GM04504 (cell line): ENCODE measurements around the gene PEX16.

ENCODE experiments used
- DNase-seq: peaks from one replicate; pipeline ENCODE4 v3.0.0-alpha.2; 2012; ENCODE audit warnings: low read depth

The PEX16 gene

DNA sequence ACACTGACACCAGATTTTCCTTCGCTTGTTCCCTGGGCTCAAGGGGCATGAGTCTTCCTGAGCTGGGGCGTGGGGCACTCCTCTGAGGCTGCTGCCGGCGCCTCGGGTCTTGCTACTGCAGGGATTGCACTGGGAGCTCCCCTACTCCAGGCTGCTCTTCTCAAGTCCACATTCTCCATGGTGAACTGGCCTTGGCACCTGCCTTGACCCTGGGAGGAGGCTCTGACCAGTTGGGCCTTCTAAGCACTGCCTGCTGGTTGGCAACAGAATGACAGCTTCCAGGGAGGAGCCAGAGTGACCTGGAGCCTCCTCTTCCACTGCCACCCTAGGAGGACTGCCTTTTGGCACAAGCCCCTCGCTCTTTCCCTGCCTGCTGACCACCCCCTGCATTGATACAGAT lies 20.1 kb downstream of the PEX16 start:
- DNase-seq, result no peak

DNA sequence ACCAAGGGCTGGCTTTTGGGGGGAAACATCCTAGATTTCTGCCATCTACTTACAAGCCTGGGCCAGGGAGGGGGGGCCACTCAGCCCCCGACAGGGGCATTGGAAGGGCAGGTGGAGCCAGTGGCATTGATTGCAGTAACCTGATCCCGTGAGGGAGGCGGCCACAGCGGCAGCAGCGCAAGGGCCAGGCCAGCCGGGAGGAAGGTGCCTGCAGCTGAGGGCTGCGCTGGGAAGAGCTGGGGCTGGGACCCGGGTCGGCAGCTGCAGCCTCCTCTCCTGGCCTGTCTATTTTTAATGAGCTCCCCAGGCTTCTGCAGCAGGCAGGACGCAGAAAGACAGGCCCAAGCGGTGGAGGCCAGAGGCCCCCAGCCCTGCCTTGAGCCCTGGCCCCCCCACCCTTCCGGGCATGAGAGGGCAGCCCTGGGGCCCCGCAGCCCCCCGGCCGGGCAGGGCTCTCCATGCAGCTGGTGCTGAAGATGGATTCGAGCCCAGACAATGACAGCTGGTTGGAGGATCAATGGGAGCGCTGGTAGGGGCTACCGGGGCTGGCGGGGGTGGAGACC lies 21.2 kb downstream of the PEX16 start:
- DNase-seq, result no peak

DNA sequence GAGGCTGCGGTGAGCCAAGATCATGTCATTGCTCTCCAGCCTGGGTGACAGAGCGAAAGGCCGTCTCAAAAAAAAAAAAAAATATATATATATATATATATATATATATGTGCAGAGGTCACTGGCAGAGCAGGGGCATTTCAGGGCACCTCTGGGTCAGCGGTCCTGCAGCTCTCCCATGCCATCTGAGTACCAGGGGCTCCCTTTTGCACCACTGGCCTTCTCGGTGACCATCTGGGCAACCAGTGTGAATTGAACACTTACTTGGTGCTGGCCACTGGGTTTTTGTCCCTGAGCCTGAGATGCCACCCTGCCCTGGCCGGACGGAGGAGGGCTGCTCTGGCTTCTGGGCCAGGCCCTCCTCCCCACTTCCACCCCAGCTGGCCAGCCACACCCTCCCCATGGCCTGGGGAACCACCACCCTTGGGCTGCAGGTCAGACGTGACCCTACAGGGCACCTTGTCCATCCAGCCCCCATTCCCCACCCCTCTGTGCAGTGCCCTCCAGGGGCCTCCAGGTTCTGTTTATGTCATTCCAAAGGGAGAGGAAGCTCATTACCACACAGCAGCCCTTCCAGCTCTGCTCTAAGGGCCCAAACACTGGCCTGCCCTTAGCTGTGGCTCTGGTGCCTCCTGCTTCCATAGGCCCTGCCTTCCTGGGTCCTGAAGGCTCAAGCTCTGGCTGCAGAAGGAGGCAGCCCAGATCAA lies 22.0 kb downstream of the PEX16 start:
- DNase-seq, result no peak

DNA sequence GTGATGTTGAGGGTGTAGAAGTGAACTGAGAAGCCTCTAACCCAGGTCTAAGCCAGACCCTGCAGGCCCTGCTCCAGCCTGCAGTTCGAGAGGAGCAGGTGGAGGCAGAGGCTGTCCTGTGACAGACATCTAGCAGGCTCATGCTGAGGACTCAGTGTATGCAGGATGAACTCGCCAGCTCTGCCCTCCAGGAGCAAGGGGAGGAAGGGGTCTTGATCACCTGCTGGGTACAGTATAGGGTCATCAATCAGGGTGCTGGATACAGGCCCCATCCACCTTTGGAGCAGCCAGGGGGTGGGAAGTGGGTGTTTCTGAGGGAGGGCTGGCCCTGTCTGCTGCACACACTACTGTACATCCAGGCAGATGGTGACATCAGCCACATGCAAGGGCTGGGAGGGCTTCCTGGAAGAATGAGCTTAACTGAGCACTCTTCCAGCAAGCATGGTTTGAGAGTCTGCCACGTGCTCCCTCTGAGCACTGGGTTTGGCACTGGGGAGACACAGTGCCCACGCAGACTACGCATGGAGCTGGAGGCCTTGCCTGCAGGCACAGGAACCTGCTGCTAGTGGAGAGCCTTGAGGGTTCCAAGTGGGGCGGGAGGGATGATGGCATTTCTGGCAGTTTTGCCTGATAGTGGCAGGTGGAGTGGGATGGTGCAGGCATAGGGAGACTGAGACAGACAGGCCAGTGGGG lies 23.0 kb downstream of the PEX16 start:
- DNase-seq, result no peak

DNA sequence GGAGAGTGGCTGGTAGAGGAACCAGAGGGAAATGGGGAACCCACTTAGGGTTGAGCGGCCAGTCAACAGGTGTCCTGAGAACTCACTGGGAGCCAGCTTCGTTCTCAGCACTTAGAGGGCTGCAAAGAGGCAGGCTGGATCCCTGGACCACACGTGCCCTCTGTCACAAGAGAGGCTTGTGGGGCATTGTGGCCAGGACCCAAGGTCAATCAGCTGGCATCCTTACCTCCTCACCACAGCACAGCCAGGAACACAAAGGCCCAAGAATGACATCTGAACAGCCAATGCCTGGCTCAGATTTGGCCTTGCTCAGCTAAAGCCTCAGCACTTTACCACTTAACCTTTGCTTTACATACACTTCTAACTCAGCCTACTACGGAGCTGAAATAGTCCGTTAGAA lies 24.8 kb downstream of the PEX16 start:
- DNase-seq, result no peak

DNA sequence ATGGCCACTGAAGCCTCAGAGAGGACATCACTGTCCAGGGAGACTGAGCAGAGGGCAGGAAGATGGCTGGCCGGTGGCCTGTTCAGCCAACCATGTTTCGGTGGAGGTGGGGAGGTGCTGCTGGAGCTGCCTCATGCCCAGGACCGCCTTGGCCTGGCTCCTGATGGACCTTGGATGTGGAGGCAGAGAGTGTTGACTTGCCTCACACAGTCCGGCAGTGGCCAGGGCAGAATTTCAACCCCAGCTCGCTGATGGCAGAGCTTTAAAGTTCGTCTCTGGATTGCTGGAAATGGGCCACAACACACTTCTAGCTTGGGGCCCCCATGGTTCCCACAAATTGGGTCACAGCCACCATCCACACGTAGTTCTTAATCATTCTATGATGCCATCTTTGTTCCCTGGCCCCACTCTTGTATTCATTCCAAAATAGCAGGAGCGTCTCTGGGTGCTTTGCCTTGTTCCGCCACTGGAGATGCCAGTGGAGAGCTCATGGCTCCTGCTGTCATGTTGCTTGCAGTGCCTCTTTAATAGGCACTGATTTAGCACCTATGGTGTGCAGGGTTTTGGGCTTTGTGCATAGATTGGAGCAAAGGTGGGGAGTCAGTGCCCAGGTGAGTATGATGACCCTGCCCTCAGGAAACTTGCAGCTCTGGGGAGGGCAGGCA lies 26.7 kb downstream of the PEX16 start:
- DNase-seq, result no peak

DNA sequence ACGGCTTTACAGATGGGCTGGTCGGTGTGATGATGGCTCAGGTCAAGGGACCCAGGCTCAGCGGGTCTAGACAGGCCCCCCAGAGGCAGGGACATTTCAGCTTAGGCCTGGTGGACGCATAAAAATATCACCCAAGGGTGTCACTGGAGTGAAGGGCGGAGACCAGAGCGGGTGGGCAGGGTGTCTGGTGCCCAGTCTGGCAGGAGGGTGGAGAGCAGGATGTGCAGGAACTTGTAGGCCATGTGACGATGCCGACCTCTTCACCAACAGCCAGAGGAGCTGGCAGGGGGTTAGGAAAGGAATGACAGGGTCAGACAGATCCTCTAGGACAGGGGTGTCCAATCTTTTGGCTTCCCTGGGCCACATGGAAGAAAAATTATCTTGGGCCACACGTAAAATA lies 27.7 kb downstream of the PEX16 start:
- no peak for DNase-seq

DNA sequence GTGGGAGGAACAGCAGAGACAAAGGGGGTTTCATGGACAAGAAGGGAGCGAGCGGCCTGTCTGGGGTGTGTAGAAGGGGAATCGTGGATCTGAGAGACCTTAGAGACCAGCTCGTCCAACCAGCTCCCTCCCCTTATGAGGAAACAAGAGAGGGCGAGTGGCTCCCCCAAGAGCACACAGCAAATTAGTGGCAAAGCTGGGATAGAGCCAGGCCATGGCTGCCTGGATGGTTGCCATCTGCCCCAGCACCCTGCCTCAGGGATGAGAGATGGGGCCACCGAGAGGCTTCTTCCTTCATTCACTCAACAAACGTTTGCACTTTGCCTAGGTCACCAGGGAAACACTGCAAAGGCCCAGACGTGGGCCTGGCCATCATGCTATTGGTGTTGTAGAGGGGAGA lies 28.1 kb downstream of the PEX16 start:
- no peak for DNase-seq

DNA sequence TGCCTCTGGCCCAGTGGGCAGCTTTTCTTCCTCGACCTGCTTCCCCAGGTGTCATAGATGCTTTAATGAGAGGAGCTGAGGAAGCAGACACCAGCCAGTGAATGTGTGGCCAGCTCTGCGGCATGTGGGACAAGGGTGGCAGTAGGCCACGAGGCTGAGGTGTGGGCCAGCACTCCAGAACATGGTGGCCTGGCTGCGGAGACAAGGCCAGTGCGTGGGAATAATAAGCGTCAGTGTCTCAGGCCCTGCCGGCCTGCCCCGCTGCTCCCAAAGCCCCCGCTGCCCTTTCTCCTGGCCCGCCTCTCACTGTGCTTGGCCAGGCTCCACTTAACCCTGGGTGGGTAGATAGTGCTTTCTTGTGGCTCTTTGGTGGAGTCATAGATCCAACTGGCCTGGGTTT lies 30.1 kb downstream of the PEX16 start:
- DNase-seq, result no peak

DNA sequence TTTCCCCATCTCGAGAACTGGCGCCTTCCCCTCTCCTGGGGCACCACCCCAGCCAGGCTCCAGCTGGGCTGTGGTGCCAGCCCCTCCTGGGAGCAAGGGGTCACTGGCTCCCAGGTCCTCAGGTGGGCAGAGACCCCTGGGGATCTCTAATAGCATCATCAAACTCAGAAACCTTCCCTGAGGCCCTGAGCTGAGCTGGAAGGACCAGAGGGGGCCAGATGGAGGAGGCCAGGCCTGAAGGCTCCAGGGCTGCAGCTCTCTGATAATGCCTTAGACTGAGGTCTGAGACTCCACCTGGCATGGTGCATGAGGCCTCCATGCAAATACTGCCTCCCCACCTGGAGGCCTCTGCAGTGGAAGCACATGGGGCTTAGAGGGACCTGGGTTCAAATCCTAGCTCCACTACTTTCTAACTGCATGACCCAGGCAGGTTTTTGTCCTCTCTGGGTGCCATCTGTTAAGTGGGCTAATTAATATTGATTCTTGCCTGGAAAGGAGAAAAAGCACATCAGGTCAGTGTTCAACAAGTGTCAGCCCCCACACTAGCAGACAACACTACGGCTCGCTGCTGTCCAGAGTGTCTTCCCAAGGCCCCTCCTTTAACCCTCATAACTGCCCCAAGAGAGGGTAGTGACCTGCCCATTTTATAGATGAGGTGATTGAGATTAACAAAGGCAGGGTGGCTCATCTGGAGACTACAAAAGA lies 30.7 kb downstream of the PEX16 start:
- no peak for DNase-seq

DNA sequence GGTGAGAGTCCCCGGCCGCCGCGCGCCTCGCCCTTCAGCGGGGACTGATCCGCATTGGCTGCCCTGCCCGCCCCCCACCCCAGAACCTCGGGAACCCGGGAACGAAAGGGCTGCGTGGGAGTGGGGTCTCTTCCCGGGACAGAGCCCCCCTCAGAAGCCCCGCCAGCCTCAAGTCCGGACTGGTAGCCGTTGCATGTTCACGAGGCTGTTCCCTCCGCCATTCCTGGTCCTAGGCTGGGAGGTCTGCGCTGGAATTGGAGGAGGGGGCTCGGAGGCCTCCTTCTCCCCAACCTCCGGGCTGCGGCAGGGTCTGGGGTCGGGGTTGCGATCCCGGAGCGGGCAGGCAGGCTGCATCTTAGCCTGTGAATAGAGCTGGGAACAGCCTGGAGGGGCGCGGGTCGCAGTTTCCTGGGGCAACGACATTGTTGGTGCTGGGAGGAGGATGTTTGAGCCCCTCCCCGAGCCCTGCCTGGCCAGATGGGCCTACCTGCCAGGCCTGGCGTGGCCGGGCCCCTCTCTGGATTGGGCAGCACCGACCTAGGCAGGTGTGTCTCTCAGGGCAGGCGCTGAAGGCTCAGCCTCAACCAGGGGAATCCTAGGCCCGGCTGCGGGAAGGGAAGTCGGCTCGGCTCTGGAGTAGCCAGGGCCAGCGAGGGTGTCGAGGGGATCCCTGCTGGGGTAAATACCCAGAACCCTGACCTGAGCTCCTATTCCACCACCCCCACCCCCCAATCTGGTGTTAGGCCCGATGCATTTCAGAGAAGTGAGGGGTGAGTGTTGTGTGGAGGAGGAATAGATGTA lies 31.6 kb downstream of the PEX16 start:
- DNase-seq, result no peak

DNA sequence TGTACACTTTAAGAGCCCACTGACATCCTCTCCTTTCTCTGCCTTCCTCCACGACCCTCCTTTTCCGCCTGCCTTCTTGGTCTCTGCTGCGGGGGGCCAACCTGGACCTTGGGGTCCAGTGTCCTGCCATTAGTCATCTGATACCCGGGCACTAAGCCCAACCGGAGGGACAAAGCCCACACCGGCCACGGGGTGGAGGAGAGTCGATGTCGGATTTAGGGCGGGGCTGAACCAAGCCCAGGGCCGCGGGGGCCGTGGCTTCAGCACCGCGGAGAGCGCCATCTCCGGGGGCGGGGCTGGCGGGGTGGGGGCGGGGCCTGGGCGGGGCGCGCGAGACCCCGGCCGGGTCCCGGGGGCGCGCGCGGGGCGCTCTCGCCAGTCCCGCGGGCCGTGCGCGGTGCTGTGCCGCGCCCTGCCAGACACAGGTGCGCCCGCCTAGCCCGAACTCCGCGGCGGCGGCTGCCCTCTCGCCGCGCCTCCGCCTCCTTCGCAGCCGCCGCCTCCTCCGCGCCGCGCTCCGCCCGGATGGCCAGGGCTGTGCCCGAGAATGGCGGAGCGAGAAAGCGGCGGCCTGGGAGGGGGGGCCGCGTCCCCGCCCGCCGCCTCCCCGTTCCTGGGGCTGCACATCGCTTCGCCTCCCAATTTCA lies 32.3 kb downstream of the PEX16 start, which contains the start of gene MAPK8IP1:
MAPK8IP1 (plus strand) TSS at position 378 of the 647 bp plus-strand sequence; CDS start at position 548, 170 bp downstream.
- DNase-seq, result no peak

DNA sequence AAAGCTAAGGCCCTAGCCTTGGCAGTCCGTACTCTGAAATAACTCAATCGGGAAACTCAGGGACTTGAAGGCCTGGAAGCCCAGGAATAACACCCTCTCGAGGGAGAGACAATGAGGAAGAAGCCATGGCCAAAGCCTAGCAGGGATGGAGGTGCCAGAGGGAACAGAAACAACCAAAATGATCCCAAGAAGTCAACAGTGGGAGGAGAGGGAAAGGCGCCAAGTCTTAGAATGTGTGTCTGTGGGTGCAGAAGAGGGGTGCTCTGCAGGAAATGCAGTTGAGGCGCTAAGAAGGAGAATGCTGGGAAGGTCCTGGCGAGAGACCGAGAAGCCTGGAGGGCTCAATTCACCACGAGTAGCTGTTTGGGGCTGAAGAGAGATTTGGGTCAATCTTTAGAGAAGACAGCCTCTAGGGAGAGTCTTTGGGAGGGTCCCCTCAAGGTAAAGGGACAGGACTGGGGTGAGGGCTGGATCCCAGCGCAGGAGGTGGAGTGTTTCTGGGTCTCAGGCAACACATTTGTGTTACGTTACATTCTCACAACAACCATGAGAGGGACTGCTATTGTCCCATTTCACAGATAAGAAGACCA lies 33.0 kb downstream of the PEX16 start:
- DNase-seq, result no peak

DNA sequence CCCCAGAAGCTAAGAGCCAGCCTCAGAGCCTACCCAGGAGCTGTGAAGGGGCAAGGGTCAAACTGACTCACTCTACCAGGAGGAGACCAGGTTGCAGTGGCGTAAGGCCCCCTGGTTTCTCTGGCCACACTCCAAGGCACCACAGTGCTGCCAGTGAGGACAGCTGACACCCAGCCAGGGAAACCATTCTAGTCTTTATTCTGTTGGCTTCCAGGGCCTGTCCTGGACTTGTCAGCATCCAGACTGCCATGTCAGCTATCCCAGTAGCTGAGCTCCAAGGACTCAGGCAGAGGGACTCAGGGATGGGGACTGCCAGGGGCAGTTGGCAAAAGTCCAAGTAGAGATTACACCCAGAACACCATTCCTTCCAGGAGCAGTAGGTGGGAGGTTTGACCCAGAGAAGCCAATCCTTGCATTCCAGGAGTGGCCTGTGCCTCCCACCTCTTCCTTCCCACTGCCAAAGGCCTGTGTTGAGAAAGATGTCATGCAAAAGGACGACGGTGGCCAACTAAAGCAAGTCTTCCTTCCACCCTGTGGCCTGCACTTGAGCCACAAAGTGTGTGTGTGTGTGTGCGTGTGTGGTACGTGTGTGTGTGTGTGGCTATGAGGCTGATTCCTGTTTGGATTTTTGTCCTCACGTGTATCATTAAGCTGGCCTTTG lies 35.8 kb downstream of the PEX16 start:
- DNase-seq, result no peak

DNA sequence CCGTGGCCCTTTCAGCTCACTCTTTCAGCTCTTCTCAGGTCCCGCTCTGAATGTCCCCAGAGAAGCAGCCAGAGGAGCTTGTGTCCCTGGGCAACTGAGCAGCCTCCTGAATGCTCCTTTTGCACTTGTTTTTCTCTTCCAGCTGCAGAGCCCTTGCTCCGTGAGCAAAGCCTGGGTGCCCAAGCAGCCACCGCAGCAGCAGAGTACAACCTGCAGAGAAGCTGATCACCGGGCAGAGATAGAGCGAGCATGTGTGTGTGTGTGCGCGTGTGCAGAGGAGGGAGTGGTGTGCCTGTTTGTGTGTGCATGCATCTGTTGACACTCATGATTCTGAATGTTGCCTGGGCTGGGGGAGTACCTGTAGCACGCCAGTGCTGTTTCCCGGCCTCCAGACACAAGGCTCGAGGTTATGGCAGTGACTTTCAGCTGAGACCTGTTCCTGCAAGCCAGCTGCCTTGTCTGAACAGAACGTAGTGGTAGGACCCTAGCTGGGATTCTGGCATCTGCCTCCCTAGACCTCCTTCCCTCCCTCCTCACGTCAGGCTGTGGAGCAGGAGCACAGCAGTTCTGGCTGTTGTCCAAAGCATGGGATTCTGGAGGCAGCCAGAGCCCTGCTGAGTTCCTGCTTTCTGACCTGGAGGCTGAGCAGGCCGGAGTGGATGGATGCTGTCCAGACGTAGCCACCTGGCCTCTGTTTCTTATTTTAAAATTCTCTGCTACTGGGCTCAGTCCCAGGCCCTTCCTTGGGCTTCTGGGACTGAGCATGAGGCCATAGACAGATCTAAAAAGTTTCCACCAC lies 36.7 kb downstream of the PEX16 start:
- DNase-seq, result no peak

DNA sequence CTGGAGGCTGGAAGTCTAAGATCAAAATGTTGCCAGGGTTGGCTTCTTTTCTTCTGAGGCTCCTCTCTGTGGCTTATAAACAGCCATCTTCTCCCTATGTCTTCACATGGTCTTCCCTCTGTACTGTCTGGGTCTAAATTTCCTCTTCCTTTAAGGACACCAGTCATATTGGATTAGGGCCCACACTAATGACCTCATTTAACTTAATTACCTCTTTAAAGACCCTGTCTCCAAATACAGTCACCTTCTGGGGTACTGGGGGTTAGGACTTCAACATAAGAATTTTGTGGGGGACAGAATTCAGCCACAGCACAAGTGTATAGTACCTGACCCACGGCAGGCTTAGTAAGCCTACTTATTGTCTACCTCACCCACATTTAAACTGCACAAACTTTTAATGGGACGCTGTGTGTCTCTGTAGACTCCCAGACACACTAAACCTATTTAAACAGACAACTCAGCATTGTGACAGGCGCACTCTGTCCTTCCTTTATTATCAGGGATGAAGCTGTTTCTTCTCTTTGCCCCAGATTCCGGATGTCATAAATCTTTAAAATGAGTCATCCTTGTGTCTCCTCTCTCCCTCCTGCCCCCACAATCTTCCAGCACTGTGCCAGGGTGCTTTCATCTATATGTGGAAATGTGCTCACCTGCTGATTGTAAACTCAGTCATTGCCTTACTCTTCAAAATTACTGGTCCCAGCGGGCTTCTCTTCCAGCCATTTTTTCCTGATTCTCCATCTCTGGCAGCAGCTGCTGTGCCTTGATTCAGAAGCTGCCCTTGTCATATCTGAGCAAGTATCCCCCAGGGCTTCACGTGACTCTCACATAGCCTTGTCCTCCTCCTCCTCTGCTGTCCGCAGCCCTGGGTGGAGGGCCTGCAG lies 37.6 kb downstream of the PEX16 start:
- no peak for DNase-seq

DNA sequence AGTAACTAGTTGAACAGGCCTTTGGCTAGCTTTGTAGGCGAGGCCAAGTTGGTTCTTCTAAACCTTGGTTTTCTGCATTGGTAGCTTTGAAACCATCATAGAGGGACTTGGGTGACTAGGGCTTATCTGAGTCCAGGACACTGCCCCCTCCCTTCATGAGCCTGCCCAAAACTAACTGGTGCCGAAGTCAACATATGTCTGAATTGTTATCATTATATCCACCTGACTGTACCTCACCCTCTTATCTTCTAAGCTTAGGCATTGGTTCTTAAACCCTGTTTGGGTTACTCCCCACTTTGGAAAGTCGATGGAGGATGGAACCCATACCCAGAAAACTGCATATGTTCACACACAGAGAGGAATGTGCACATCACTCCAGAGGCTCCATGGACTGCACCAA lies 39.8 kb downstream of the PEX16 start:
- DNase-seq, result no peak

DNA sequence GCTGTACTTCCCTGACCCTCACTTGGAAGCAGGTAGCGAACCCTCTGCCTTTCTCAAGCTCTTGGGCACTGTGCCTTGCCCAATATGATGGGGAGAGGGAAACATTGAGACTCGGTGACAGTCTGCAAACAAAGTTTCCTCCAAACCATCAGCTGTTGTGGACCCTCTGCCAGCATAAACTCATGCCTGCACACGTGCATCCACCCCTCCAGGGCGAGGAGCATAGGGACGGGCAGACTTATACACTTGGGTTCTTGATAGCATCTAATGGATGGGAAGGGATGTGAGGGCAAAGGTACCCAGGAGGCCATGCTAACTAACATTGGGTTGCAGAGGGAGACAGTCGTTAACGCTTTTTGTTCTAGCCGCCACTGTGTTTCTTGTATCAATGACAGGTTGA lies 40.5 kb downstream of the PEX16 start:
- no peak for DNase-seq
